GM12864 (cell line): Measurements from ENCODE around the gene MYH7.
"Not testable (repeated sequence)": the region's sequence is repeated elsewhere in the genome, so short reads cannot be mapped to it uniquely, and the experiment has no call there.

Experiments
- DNase-seq: peaks from one replicate; pipeline ENCODE4 v3.0.0-alpha.2; 2011; ENCODE audit warnings: low read depth
- H3K4me3 ChIP-seq: 2 replicates; pipeline ENCODE4 v1.5.1; 2011; ENCODE audit warnings: mild to moderate bottlenecking, low read depth, low read length, control low read depth
- TF ChIP-seq, protein P1 (sequence below): IDR thresholded peaks from 2 replicates; pipeline ENCODE4 v1.5.1; 2011; ENCODE audit warnings: low read depth, mild to moderate bottlenecking, moderate library complexity, low read length, control low read depth, inconsistent platforms; ENCODE audit errors: missing control alignments

Gene MYH7

DNA sequence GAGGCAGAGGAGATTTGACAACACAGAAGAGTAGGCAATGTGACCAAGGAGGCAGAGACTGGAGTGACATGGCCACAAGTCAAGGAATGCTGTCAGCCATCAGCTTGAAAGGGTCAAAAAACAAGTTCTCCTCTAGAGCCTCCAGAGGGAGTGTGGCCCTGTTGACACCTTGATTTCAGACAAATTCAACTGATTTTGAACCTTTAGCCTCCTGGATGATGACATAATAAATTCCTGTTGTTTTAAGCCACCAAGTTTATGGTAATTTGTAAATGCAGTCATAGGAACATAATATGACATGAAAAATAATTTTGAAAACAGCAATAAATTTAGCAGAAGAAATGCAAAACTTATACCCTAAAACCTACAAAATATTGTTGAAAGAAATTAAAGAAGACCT, 25.5 kb upstream of the MYH7 start:
- no peak overlapping the region for H3K4me3 ChIP-seq
- TF ChIP-seq, protein P1, sequence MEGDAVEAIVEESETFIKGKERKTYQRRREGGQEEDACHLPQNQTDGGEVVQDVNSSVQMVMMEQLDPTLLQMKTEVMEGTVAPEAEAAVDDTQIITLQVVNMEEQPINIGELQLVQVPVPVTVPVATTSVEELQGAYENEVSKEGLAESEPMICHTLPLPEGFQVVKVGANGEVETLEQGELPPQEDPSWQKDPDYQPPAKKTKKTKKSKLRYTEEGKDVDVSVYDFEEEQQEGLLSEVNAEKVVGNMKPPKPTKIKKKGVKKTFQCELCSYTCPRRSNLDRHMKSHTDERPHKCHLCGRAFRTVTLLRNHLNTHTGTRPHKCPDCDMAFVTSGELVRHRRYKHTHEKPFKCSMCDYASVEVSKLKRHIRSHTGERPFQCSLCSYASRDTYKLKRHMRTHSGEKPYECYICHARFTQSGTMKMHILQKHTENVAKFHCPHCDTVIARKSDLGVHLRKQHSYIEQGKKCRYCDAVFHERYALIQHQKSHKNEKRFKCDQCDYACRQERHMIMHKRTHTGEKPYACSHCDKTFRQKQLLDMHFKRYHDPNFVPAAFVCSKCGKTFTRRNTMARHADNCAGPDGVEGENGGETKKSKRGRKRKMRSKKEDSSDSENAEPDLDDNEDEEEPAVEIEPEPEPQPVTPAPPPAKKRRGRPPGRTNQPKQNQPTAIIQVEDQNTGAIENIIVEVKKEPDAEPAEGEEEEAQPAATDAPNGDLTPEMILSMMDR = no peak
- no peak for DNase-seq

DNA sequence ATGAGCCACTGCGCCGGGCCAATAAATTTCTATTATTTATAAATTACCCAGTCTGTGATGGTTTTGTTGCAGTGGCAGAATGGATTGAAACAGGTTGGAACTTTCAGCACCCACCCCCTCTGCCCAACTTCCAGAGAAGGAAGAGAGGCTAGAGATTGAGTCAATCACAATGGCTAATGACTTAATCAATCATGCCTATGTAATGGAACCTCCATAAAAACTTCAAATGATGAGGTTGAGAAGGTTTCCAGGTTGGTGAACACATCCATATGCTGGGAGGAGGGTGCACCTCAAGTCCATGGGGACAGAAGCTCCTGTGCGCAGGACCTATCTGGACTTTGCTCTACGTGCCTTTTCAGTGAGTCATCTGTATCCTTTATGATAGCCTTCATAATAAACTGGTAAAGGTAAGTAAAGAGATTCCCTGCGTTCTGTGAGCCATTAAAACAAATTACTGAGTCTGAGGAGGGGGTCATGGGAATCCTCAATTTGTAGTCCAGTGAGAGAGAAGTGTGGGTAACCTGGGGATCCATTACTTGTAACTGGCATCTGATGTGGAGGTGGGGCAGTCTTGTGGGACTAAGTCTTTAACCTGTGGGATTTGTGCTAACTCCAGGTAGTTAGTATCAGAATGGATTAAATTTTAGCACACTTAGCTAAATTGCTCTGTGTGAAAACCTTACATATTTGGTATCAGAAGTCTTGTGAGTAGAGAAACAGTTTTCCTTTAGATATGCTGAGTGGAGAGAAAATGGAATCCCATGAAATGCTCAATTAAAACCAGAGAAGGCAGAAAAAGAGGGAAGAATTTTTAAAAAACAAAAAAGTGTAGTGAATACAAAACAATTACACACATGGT, 22.4 kb upstream of the MYH7 start:
- H3K4me3 ChIP-seq = no peak overlapping the region
- no peak for DNase-seq
- TF ChIP-seq, protein P1 = no peak

DNA sequence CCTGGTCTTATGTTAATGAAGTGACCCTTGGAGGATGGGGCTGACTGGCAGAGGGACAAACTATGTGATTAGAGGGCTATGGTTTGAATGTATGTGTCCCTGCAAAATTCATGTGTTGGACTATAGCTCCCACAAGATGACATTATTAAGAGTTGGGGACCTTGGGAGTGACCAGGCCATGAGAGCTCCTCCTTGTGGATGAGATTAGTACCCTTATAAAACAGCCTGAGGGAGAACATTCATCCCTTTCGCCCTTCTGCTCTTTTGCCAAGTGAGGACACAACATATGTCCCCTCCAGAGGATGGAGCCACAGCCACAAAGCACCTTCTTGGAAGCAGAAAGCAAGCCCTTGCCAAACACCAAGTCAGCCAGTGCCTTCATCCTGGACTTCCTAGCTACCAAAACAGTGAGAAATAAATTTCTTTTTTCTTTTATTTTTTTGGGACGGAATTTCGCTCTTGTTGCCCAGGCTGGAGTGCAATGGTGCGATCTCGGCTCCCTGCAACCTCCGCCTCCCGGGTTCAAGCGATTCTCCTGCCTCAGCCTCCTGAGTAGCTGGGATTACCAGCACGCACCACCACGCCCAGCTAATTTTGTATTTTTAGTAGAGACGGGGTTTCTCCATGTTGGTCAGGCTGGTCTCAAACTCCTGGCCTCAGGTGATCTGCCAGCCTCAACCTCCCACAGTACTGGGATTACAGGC, 21.6 kb upstream of the MYH7 start:
- not testable (repeated sequence) for DNase-seq, H3K4me3 ChIP-seq
- TF ChIP-seq, protein P1 = peak; percentile 21

DNA sequence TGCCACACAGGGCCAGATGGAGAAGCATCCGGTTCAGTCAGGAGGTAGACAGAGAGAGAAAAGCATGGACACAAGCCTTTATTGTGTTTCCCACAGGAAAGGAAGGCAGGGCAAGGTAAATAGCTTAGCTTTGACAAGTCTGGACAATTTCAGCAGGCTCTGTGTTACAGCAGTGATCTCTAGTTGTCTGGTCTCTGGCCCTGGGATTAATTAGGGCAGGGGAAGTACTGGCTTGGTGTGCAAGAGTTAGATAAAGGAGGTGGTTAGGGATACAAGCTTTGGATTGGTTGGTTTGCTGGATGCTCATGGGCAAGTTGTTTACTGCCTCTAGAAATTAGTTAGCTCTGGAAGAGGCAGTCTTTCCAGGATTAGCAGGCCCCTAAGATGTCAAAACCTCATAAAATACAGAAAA, 19.0 kb upstream of the MYH7 start:
- no peak for DNase-seq
- no peak overlapping the region for H3K4me3 ChIP-seq
- TF ChIP-seq, protein P1 = no peak

DNA sequence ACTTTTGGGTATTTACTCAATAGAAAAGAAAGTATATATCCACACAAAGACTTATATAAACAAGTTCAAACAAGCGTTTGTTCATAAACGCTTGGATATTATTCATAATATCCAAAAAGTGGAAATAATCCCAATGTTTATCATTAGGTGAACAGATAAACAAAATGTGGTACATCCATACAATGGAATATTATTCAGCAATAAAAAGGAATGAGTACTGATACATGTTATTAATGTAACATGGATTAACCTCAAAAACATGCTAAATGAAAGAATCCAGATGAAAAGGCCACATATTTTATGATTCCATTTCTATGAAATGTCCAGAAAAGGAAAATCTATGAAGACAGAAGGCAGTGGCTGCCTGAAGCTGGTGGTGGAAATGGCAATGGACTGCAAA, 16.8 kb upstream of the MYH7 start:
- TF ChIP-seq, protein P1 = no peak
- no peak overlapping the region for H3K4me3 ChIP-seq
- no peak for DNase-seq

DNA sequence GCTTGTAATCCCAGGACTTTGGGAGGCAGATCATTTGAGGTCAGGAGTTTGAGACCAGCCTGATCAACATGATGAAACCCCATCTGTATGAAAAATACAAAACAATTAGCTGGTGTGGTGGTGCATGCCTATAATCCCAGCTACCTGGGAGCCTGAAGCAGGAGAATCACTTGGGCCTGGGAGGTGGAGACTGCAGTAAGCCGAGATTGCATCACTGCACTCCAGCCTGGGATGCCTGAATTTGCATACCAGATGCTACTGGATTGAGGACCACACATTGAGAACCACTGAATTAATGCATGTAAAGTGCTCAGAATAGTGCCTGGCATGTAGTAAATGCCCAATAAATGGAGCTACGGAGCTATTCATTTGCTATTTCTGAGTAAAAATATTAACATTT, 14.9 kb upstream of the MYH7 start:
- TF ChIP-seq, protein P1 = no peak
- no peak for DNase-seq
- H3K4me3 ChIP-seq = no peak overlapping the region
